ENCODE data around the gene PRKCQ. TPM values are rescaled to one million over a fixed set of nuclear protein-coding genes. Genes with fewer than 3 reads are reported as not detected.
A peak's percentile ranks its signal among the peaks of the same experiment; 100 is the strongest.
"Not testable (repeated sequence)": the region's sequence is repeated elsewhere in the genome, so short reads cannot be mapped to it uniquely, and the experiment has no call there.

Gene PRKCQ
- total RNA-seq, 1 donor from 2014 or later: 0.16 TPM

DNA sequence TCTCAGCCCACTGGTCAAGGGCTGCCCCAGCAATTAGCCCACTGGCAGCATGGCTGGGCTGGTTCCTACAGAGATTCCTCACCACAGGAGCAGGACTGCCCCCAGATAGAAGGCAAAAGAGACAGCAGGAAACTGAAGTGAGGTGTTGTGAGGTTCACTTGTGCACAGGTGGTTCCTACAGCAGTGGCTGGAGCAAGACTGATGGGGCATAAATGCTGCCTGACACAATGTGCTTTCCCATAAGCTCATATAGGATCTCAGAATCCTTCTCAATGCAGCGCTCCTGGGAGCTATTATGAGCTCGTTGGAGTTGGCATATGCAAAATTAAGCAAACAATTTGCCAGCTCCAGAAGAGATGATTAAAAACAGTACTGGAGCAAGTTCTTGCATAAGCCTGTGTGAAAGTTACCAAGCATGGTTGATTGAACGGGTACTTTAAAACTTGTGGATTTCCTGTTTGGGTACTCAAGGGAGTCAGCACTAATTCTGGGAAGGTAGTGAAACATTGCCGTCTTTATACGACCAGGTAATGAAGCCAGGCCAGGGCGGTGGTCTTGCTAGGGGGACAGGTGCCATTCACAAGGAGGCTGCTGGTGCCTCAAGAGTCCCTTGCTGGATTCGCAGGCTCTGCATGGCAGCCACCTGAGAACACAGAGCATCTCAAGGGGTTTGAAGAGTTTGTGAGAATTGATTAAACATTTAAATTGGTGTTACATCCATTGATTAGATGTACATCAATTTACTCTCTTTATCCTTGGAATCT lies 20.3 kb upstream of the PRKCQ start:
- intact Hi-C loops (cut with DNase I): no loop called here
- ATAC-seq (no peak), DNase-seq (ENCODE audit: missing footprints) (no peak)

DNA sequence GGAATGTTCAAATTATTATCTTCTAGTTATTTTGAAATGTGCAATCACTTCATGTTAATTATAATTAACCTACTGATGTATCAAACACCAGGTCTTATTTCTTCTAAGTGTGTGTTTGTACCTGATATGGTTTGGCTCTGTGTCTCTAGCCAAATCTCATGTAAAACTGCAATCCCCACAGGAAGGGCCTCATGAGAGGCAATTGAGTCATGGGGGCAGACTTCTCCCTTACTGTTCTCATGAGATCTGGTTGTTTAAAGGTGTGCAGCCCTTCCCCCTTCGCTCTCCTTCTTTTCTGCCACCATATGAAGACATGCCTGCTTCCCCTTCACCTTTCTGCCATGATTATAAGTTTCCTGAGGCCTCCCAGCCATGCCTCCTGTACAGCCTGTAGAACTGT lies 18.6 kb upstream of the PRKCQ start:
- DNase-seq (ENCODE audit: missing footprints): no peak
- intact Hi-C loops (cut with DNase I): no loop called here
- no peak for ATAC-seq

DNA sequence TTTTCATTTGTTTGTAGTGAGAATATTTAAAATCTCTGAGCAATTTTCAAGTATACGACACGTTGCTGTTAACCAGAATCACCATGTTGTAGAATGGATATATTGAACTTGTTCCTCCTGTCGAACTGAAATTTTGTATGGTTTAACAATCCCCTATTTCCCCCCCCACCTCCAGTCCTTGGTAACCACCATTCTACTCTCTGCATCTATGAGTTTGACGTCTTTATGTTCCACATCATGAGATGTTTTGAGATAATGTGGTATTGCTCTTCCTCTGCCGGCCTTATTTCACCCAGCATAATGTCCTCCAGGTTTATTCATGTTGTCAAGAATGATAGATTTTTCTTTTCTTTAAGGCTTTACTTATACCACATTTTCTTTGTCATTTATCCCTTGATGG lies 17.4 kb upstream of the PRKCQ start:
- DNase-seq (ENCODE audit: missing footprints): no peak
- intact Hi-C loops (cut with DNase I): no loop called here
- ATAC-seq: no peak

DNA sequence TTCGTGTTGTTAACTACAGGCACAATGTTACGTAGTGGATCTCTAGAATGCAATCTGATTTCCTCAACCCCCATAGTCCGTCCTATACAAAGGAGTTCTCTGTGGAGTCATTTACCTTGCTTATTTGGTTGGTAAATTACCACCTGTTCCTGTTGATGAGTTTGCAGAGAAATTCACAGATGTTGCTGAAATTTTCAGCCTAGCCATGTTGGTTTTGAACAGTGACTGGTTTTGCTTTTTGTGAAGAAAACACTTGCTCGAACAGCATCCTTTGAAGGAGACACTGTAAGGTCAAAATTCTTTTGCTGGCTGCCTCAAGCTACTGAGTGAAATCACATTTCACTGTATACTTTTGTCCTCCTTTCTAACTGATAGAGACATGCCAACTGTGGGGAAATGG lies 15.4 kb upstream of the PRKCQ start:
- DNase-seq (ENCODE audit: missing footprints): no peak
- intact Hi-C loops (cut with DNase I): no loop called here
- ATAC-seq: no peak

GRCh38 chr10:6593241-6593671 lies 13.2 kb upstream of the PRKCQ start:
- DNase-seq (ENCODE audit: missing footprints): no peak
- intact Hi-C loops (cut with DNase I): no loop called here
- no peak for ATAC-seq

GRCh38 chr10:6592080-6592479 lies 12.0 kb upstream of the PRKCQ start:
- DNase-seq (ENCODE audit: missing footprints) (no peak), ATAC-seq (no peak)
- intact Hi-C loops (cut with DNase I): no loop called here

- ATAC-seq (no peak), DNase-seq (ENCODE audit: missing footprints) (no peak)
- intact Hi-C loops (cut with DNase I): no loop called here
These were observed 11.6 kb upstream of the PRKCQ start for GRCh38 chr10:6591668-6592067.

- no peak for ATAC-seq
- DNase-seq (ENCODE audit: missing footprints): no peak
- intact Hi-C loops (cut with DNase I): no loop called here
These were observed 10.0 kb upstream of the PRKCQ start for GRCh38 chr10:6590100-6590499.

GRCh38 chr10:6589287-6590094 lies 9.4 kb upstream of the PRKCQ start:
- ATAC-seq: no peak
- DNase-seq (ENCODE audit: missing footprints): no peak
- intact Hi-C loops (cut with DNase I): loop anchor here (10.0 kb wide), 1 partner anchor 85 kb away; no protein-coding TSS in a partner anchor

DNA sequence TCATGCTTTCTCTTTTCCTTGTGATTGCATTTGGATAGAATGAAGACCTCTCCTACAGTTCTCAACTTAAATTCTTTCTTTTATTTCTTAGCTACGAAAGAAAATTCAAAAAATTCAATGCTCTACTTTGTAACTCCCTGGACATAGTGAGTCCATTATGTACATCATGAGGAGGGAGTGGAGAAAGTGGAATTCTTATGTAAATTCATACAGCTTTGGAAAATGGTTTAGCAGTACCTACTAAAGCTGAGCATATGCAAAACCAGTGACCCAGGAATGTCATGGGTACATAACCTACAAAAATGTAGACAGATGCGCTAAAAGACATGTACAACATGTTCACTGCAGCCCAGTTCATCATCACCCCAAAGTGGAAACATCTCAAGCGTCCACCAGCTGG lies 8.8 kb upstream of the PRKCQ start:
- no peak for DNase-seq (ENCODE audit: missing footprints)
- no peak for ATAC-seq
- intact Hi-C loops (cut with DNase I): loop anchor here (10.0 kb wide), 1 partner anchor 86 kb away; no protein-coding TSS in a partner anchor

DNA sequence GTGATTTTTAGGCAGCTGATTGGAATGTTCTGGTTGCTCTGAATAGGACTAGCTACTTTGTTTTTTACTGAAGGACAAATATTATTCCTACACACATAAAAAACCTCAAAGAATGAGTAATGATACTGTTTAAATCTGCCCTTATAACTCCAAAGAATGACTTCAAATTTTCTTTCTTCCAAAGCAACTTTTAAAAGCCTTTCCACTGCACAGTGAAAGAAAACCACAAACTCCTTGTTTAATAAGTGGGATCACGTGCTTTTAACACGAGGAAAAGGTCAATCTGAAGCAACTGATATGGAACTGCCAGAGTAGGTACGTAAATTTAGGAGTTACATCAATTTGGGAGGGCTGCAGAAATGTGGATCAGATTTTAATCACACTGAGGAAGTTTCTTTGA lies 8.0 kb upstream of the PRKCQ start:
- DNase-seq (ENCODE audit: missing footprints) (no peak), ATAC-seq (no peak)
- intact Hi-C loops (cut with DNase I): loop anchor here (10.0 kb wide), 1 partner anchor 87 kb away; no protein-coding TSS in a partner anchor

GRCh38 chr10:6586501-6586900 lies 6.4 kb upstream of the PRKCQ start:
- intact Hi-C loops (cut with DNase I): loop anchor here (10.0 kb wide), 1 partner anchor 88 kb away; no protein-coding TSS in a partner anchor
- DNase-seq (ENCODE audit: missing footprints): no peak
- no peak for ATAC-seq

GRCh38 chr10:6583447-6583846 lies 3.4 kb upstream of the PRKCQ start:
- intact Hi-C loops (cut with DNase I): loop anchor here (10.0 kb wide), 1 partner anchor 91 kb away; no protein-coding TSS in a partner anchor
- DNase-seq (ENCODE audit: missing footprints): no peak
- no peak for ATAC-seq

DNA sequence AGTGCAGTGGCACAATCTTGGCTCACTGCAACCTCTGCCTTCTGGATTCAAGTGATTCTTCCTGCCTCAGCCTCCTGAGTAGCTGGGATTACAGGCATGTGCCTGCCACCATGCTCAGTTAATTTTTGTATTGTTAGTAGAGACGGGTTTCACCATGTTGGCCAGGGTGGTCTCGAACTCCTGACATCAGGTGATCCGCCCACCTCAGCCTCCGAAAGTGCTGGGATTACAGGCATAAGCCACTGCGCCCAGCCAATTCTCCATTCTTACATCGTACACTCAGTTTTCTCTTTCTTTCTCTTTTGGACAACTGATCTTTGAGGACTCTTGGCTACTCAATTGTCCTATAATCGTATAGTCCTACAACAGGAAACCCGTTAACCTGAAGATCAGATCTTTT lies 2.8 kb upstream of the PRKCQ start:
- DNase-seq (ENCODE audit: missing footprints); ATAC-seq: not testable (repeated sequence)
- intact Hi-C loops (cut with DNase I): loop anchor here (10.0 kb wide), 1 partner anchor 92 kb away; no protein-coding TSS in a partner anchor

DNA sequence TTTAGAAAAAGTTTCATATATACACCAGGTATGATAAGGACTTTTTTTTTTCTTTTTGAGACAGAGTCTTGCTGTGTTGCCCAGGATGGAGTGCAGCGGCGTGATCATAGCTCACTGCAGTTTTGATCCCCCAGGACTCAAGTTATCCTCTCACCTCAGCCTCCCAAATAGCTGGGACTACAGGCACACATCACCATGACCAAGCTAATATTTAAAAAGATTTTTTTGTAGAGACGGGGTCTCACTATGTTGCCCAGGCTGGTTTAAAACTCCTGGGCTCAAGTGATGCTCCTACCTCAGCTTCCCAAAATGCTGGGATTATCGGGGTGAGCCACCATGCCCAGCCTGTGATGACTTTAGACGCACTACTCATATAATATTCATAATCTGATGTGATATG lies 2.2 kb upstream of the PRKCQ start:
- ATAC-seq (no peak), DNase-seq (ENCODE audit: missing footprints) (no peak)
- intact Hi-C loops (cut with DNase I): loop anchor here (10.0 kb wide), 1 partner anchor 93 kb away; no protein-coding TSS in a partner anchor

DNA sequence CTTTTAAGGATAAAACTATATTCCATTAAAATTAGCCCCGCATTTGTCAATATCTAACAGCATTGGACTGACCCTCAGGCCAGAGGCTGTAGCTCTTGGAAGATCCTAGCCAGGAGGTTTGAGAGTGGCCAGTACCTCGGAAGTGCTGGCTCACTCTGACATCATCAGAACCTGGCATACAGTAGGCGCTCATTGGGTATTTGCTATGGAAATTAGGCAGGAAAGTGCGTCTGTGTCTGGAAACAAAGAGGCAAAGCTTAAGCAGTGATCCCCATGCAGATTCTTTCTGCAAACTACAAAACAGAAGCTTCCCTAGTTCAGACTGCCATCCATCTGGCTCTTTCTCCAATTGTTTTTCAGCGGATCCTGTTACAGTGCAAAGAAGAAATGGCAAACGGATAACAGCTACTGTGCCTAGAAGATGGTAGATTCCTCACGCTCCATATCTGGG lies 1.7 kb upstream of the PRKCQ start:
- DNase-seq (ENCODE audit: missing footprints) (no peak), ATAC-seq (no peak)
- intact Hi-C loops (cut with DNase I): loop anchor here (10.0 kb wide), 1 partner anchor 93 kb away; no protein-coding TSS in a partner anchor

- ATAC-seq; DNase-seq (ENCODE audit: missing footprints): not testable (repeated sequence)
- intact Hi-C loops (cut with DNase I): loop anchor here (10.0 kb wide), 1 partner anchor 94 kb away; no protein-coding TSS in a partner anchor
These were observed 1.1 kb upstream of the PRKCQ start for GRCh38 chr10:6581223-6581622.

- intact Hi-C loops (cut with DNase I): loop anchor here (10.0 kb wide), 1 partner anchor 94 kb away; no protein-coding TSS in a partner anchor
- DNase-seq (ENCODE audit: missing footprints) (peak; percentile 88), ATAC-seq (peak; percentile 81)
These were observed 378 bp upstream of the PRKCQ start for GRCh38 chr10:6580279-6581029.
